ENCODE measurements around the gene ERLEC1. TPM values are rescaled to one million over a fixed set of nuclear protein-coding genes. Genes with fewer than 3 reads are reported as not detected.

Gene ERLEC1
- total RNA-seq, 1 donor from 2014 or later = 37.9 TPM

GRCh38 chr2:53769318-53769945 lies 17.4 kb upstream of the ERLEC1 start:
- Mint-ChIP-seq H3K36me3 (ENCODE audit: insufficient read depth) (peaks cover 2% of the 10 kb centered on the region), H3K27ac (no peak overlapping the region), H3K9me3 (ENCODE audit: low read depth) (no peaks in the 10 kb centered on the region), H3K4me3 (ENCODE audit: low read depth) (no peak overlapping the region), H3K4me1 (ENCODE audit: low read depth) (peaks cover 20% of the 10 kb centered on the region), H3K27me3 (no peaks in the 10 kb centered on the region)
- no peak for TF ChIP-seq CTCF (IDR thresholded peaks at IDR 0.05; ENCODE audit: unreplicated experiment)
- no peak for DNase-seq (ENCODE audit: low spot score, unreplicated experiment)

- H3K27ac Mint-ChIP-seq = no peak overlapping the region
- peaks cover 13% of the 10 kb centered on the region for H3K4me1 Mint-ChIP-seq (ENCODE audit: low read depth)
- DNase-seq (ENCODE audit: low spot score, unreplicated experiment) = no peak
- TF ChIP-seq CTCF (IDR thresholded peaks at IDR 0.05; ENCODE audit: unreplicated experiment) = no peak
- no peaks in the 10 kb centered on the region for H3K9me3 Mint-ChIP-seq (ENCODE audit: low read depth)
- H3K4me3 Mint-ChIP-seq (ENCODE audit: low read depth) = no peak overlapping the region
- H3K36me3 Mint-ChIP-seq (ENCODE audit: insufficient read depth) = peaks cover 2% of the 10 kb centered on the region
- H3K27me3 Mint-ChIP-seq = no peaks in the 10 kb centered on the region
Observed at GRCh38 chr2:53770264-53770663, 16.6 kb upstream of the ERLEC1 start.

- no peak for TF ChIP-seq CTCF (IDR thresholded peaks at IDR 0.05; ENCODE audit: unreplicated experiment)
- H3K4me1 Mint-ChIP-seq (ENCODE audit: low read depth) = no peaks in the 10 kb centered on the region
- no peak for DNase-seq (ENCODE audit: low spot score, unreplicated experiment)
- H3K9me3 Mint-ChIP-seq (ENCODE audit: low read depth) = no peaks in the 10 kb centered on the region
- peak overlapping the region; percentile 12 for H3K27ac Mint-ChIP-seq
- no peaks in the 10 kb centered on the region for H3K27me3 Mint-ChIP-seq
- H3K4me3 Mint-ChIP-seq (ENCODE audit: low read depth) = no peak overlapping the region
- peaks cover 11% of the 10 kb centered on the region for H3K36me3 Mint-ChIP-seq (ENCODE audit: insufficient read depth)
Observed at GRCh38 chr2:53777134-53777533, 9.7 kb upstream of the ERLEC1 start.

GRCh38 chr2:53778536-53779162 lies 8.2 kb upstream of the ERLEC1 start:
- Mint-ChIP-seq H3K4me3 (ENCODE audit: low read depth) (no peak overlapping the region), H3K27ac (no peak overlapping the region), H3K4me1 (ENCODE audit: low read depth) (no peaks in the 10 kb centered on the region), H3K27me3 (no peaks in the 10 kb centered on the region), H3K36me3 (ENCODE audit: insufficient read depth) (peaks cover 9% of the 10 kb centered on the region), H3K9me3 (ENCODE audit: low read depth) (no peaks in the 10 kb centered on the region)
- no peak for DNase-seq (ENCODE audit: low spot score, unreplicated experiment)
- TF ChIP-seq CTCF (IDR thresholded peaks at IDR 0.05; ENCODE audit: unreplicated experiment) = no peak

- Mint-ChIP-seq H3K27ac (no peak overlapping the region), H3K9me3 (ENCODE audit: low read depth) (no peaks in the 10 kb centered on the region), H3K4me1 (ENCODE audit: low read depth) (peaks cover 7% of the 10 kb centered on the region), H3K36me3 (ENCODE audit: insufficient read depth) (peaks cover 9% of the 10 kb centered on the region), H3K27me3 (no peaks in the 10 kb centered on the region), H3K4me3 (ENCODE audit: low read depth) (no peak overlapping the region)
- no peak for TF ChIP-seq CTCF (IDR thresholded peaks at IDR 0.05; ENCODE audit: unreplicated experiment)
- DNase-seq (ENCODE audit: low spot score, unreplicated experiment) = no peak
Observed at GRCh38 chr2:53780056-53780455, 6.8 kb upstream of the ERLEC1 start.

All from progenitor cell of endocrine pancreas (in vitro differentiated cells).